GM19455 (cell line): ENCODE results near the gene AKAP5.
A peak's percentile ranks its signal among the peaks of the same experiment; 100 is the strongest.

ENCODE experiments used
- ATAC-seq: cut with Tn5 transposase; IDR thresholded peaks from one replicate; pipeline ENCODE4 v1.9.1; 2021; ENCODE audit not compliant: unreplicated experiment

AKAP5 gene

GRCh38 chr14:64459405-64460136, 5.7 kb upstream of the AKAP5 start:
- ATAC-seq: no peak

- no peak for ATAC-seq
Observed at GRCh38 chr14:64461221-64461620, 4.1 kb upstream of the AKAP5 start.

GRCh38 chr14:64463195-64463594, 2.1 kb upstream of the AKAP5 start:
- no peak for ATAC-seq

GRCh38 chr14:64463873-64464272, 1.4 kb upstream of the AKAP5 start:
- ATAC-seq: no peak

GRCh38 chr14:64464651-64465050, 648 bp upstream of the AKAP5 start:
- peak; percentile 18 for ATAC-seq

GRCh38 chr14:64465831-64466554, 694 bp downstream of the AKAP5 start:
- no peak for ATAC-seq

- no peak for ATAC-seq
Observed at GRCh38 chr14:64467101-64467500, 1.8 kb downstream of the AKAP5 start.

- ATAC-seq: no peak
Observed at GRCh38 chr14:64467566-64467965, 2.3 kb downstream of the AKAP5 start.

- ATAC-seq: no peak
Observed at GRCh38 chr14:64468451-64468850, 3.2 kb downstream of the AKAP5 start.

GRCh38 chr14:64474041-64474440, 8.7 kb downstream of the AKAP5 start:
- ATAC-seq: no peak

- no peak for ATAC-seq
Observed at GRCh38 chr14:64474698-64475097, 9.4 kb downstream of the AKAP5 start.

GRCh38 chr14:64475585-64476273, 10.4 kb downstream of the AKAP5 start:
- ATAC-seq: no peak

- no peak for ATAC-seq
Observed at GRCh38 chr14:64476438-64476837, 11.1 kb downstream of the AKAP5 start.

GRCh38 chr14:64478634-64479250, 13.4 kb downstream of the AKAP5 start:
- ATAC-seq: no peak

GRCh38 chr14:64488590-64489099, 23.3 kb downstream of the AKAP5 start:
- no peak for ATAC-seq

GRCh38 chr14:64491637-64492036, 26.3 kb downstream of the AKAP5 start:
- no peak for ATAC-seq

GRCh38 chr14:64493455-64493854, 28.2 kb downstream of the AKAP5 start:
- no peak for ATAC-seq

- ATAC-seq: no peak
Observed at GRCh38 chr14:64495252-64495651, 30.0 kb downstream of the AKAP5 start.

- no peak for ATAC-seq
Observed at GRCh38 chr14:64496764-64497163, 31.5 kb downstream of the AKAP5 start.

- ATAC-seq: no peak
Observed at GRCh38 chr14:64500088-64500487, 34.8 kb downstream of the AKAP5 start.

- no peak for ATAC-seq
Observed at GRCh38 chr14:64501411-64502171, 36.3 kb downstream of the AKAP5 start.
